Measurements from ENCODE around the gene PATJ. TPM values are rescaled to one million over a fixed set of nuclear protein-coding genes. Genes with fewer than 3 reads are reported as not detected.
"Not testable (repeated sequence)": the region's sequence is repeated elsewhere in the genome, so short reads cannot be mapped to it uniquely, and the experiment has no call there.

The PATJ gene
- total RNA-seq, 1 experiment from 2014 or later, result 5.8 TPM

DNA sequence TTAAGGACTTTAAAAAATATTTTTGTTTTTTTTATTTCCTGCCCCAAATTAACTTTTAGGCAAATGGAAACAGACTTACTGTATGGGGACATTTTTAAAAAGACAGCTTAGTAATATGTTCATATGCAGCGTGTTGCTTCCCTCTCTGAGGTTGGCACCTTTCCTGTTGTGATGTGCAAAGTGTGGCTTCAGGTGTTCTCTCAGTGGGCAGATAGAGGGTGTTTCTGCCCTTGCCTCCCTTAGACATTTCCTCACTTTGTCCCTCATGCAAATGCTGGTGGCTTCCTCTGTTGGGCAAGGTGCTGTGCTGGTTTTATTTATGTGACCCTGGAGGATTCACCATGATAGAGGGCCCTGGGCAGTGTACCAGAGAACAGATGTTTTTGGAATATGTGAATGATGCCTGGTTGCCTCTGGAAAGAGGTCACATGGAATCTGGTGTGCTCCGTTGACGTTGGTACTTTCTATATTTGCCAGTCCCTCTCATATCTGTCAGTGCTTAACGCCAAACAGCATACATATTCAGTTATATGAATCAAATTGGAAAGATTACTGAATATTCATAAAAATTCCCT is 123.5 kb downstream of the PATJ start:
- H3K4me1 ChIP-seq (replicated peaks), result peaks cover 10% of the 10 kb centered on the region
- no peaks in the 10 kb centered on the region for H3K36me3 ChIP-seq
- H3K27me3 ChIP-seq (replicated peaks), result no peaks in the 10 kb centered on the region
- H3K4me3 ChIP-seq, result no peak overlapping the region
- H3K9me3 ChIP-seq (replicated peaks), result no peaks in the 10 kb centered on the region
- DNase-seq (ENCODE audit: low read depth in 1 of 2, low spot score in 2 of 2), result no peak
- H3K27ac ChIP-seq, result no peak overlapping the region

DNA sequence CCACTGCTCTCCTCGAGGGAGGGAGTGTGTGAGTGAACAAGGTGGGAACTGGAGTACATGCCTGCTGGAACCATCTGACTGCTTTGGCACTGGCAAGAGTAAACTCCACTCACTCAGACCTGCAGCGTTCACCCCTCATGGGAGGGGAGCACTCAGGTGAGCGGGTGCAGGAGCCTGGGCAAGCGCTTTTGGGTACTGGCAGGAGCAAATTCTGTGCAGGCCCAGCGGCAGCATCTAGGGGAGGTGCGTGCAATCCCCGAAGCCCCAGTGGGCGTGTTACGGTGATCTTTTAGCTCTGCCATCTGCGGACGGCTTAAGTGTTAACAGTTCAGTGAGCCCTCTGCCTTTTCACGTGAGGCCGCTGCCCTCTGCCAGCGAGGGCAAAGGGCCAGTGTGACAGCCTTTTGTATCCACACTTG is 127.4 kb downstream of the PATJ start:
- Histone ChIP-seq H3K4me3 (no peak overlapping the region), H3K9me3 (replicated peaks) (no peaks in the 10 kb centered on the region), H3K27me3 (replicated peaks) (no peaks in the 10 kb centered on the region), H3K4me1 (replicated peaks) (peaks cover 3% of the 10 kb centered on the region), H3K27ac (no peak overlapping the region), H3K36me3 (no peaks in the 10 kb centered on the region)
- DNase-seq (ENCODE audit: low read depth in 1 of 2, low spot score in 2 of 2), result no peak

DNA sequence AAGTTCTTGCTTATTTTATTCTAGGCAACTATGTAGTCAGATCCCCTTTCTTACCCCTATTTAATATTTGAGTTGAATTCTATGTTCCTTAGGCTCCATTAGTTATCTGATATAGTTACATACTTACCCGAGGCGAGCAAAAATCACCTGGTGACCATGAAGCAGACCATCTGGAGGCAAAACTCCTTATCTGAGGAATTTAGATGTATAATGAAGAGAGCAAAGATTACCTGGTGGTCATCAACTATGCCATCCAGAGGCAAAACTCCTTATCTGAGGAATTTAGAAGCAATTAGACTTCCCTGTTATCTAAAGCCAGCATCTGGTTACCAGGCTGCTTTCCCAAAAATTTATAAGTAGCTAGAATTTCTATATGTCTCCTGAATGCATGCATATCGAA is 129.9 kb downstream of the PATJ start:
- no peak overlapping the region for H3K27ac ChIP-seq
- no peaks in the 10 kb centered on the region for H3K36me3 ChIP-seq
- H3K4me1 ChIP-seq (replicated peaks), result no peaks in the 10 kb centered on the region
- no peaks in the 10 kb centered on the region for H3K27me3 ChIP-seq (replicated peaks)
- no peak overlapping the region for H3K4me3 ChIP-seq
- no peaks in the 10 kb centered on the region for H3K9me3 ChIP-seq (replicated peaks)
- DNase-seq (ENCODE audit: low read depth in 1 of 2, low spot score in 2 of 2), result no peak

DNA sequence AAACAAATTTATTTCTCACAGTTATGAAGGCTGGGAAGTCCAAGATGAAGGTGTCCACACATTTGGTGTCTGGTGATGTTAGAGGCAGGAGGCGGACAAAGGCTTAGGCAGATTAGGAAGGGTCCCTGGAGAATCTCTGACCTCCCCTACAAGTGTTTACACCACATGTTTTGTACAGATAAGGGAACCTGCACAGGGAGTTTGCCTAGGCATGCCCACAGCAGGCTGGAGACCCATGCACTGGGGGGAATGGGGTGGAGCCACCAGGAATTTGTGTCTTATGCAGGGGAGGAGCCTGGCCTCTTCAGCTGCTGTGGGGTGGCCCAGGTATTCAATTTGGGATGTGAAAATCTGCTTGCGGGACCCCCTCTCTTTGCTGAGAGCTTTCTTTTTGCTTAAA is 131.3 kb downstream of the PATJ start:
- DNase-seq (ENCODE audit: low read depth in 1 of 2, low spot score in 2 of 2), result no peak
- Histone ChIP-seq H3K4me1 (replicated peaks) (no peaks in the 10 kb centered on the region), H3K27ac (no peak overlapping the region), H3K36me3 (no peaks in the 10 kb centered on the region), H3K27me3 (replicated peaks) (no peaks in the 10 kb centered on the region), H3K4me3 (no peak overlapping the region), H3K9me3 (replicated peaks) (no peaks in the 10 kb centered on the region)

DNA sequence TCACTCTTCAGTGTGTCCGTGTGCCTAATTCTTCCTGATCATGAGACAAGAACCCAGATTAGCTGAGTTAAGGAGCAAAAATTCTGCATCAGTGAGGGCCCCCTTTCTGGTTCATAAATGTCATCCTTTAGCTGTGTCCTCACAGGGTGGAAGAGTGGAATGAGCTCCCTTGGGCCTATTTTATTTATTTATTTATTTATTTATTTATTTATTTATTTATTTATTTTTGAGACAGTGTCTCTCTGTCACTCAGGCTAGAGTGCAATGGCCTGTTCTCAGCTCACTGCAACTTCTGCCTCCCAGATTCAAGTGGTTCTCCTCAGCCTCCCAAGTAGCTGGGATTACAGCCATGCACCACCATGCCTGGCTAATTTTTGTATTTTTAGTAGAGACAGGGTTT is 131.7 kb downstream of the PATJ start:
- DNase-seq (ENCODE audit: low read depth in 1 of 2, low spot score in 2 of 2), result no peak
- Histone ChIP-seq H3K4me3 (no peak overlapping the region), H3K36me3 (no peaks in the 10 kb centered on the region), H3K4me1 (replicated peaks) (no peaks in the 10 kb centered on the region), H3K27ac (no peak overlapping the region), H3K27me3 (replicated peaks) (no peaks in the 10 kb centered on the region), H3K9me3 (replicated peaks) (no peaks in the 10 kb centered on the region)

DNA sequence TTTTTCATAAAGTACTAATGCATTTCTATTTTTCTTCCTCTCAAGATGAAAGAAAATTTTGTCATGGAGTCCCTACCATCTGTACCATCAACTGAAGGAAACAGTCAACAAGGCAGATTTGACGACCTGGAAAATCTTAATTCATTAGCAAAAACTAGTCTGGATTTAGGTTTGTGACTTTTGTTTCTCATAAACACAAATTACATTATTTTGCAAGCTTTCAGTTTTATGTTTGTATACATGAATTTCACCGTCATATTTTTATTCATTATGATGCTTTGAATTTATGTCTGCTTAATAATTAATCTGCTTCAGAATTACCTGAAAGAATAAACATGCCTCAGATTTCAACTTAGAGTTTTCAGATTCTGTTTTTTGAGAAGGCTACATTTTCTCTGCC is 132.9 kb downstream of the PATJ start:
- no peak for DNase-seq (ENCODE audit: low read depth in 1 of 2, low spot score in 2 of 2)
- H3K36me3 ChIP-seq, result no peaks in the 10 kb centered on the region
- no peaks in the 10 kb centered on the region for H3K27me3 ChIP-seq (replicated peaks)

DNA sequence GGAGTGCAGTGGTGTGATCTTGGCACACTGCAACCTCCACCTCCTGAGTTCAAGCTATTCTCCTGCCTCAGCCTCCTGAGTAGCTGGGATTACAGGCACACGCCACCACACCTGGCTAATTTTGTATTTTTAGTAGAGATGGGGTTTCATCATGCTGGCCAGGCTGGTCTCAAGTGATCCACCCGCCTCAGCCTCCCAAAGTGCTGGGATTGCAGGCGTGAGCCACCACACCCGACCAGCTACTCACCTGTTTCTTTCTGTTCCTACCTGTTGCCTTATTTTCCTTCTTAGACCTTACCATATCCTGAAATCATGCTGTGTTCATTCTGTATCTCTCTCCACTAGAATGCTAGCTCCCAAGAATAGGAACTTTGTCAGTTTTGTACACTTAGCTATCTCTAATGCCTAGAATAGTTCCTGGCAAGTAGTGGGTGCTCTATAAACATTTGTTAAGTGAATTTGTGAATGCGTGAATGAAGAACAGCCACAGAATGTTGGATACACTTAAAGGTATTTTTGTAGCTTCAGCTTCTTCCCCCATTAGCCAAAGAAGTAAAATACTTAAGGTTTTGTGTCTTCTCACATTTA is 137.7 kb downstream of the PATJ start:
- H3K4me1 ChIP-seq (replicated peaks); DNase-seq (ENCODE audit: low read depth in 1 of 2, low spot score in 2 of 2); H3K27me3 ChIP-seq (replicated peaks); H3K27ac ChIP-seq; H3K4me3 ChIP-seq; H3K36me3 ChIP-seq; H3K9me3 ChIP-seq (replicated peaks): not testable (repeated sequence)

More for the DNA sequence above, 132.9 kb downstream of the PATJ start:
- H3K4me1 ChIP-seq (replicated peaks), result no peaks in the 10 kb centered on the region
- H3K9me3 ChIP-seq (replicated peaks), result no peaks in the 10 kb centered on the region
- no peak overlapping the region for H3K4me3 ChIP-seq
- no peak overlapping the region for H3K27ac ChIP-seq

DNA sequence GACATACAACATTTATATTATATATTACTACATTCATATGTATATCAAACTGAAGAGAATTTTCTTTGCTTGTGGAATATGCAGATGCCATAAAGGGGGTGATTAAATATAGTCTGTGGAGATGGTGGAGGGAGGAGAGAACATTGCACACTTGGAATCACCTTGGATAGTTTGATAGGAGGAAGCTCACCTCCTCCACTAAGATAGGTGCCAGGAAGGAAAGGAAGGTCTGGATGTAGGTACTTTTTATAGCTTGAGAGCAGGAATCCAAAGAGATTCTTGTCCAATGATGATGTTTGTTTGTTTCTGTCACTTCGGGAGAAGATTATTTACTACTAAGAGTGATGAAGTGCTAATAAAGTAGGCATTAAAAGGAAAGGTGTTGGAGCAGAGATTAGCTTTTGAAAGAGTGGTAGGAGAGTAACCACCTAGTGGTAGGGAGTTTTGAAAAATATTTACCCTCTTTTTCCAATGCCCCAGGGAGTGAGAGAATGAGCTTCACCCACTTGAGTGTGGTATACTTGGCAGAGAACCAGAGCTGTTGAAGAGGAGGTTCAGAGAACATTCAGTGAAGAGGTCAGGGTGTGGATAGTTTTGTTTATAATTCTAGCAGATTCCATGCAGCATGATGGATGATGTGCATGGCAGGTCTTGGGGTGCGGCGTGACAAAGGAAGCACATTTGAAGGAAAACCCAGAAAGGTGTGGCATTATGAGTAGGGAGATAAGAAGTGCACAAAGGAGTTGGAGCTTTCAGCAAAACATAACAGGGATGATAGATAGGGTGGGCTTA is 145.0 kb downstream of the PATJ start:
- H3K27me3 ChIP-seq (replicated peaks), result no peaks in the 10 kb centered on the region
- H3K4me1 ChIP-seq (replicated peaks), result no peaks in the 10 kb centered on the region
- no peak for DNase-seq (ENCODE audit: low read depth in 1 of 2, low spot score in 2 of 2)
- no peaks in the 10 kb centered on the region for H3K36me3 ChIP-seq
- H3K27ac ChIP-seq, result no peak overlapping the region
- no peak overlapping the region for H3K4me3 ChIP-seq
- no peaks in the 10 kb centered on the region for H3K9me3 ChIP-seq (replicated peaks)

DNA sequence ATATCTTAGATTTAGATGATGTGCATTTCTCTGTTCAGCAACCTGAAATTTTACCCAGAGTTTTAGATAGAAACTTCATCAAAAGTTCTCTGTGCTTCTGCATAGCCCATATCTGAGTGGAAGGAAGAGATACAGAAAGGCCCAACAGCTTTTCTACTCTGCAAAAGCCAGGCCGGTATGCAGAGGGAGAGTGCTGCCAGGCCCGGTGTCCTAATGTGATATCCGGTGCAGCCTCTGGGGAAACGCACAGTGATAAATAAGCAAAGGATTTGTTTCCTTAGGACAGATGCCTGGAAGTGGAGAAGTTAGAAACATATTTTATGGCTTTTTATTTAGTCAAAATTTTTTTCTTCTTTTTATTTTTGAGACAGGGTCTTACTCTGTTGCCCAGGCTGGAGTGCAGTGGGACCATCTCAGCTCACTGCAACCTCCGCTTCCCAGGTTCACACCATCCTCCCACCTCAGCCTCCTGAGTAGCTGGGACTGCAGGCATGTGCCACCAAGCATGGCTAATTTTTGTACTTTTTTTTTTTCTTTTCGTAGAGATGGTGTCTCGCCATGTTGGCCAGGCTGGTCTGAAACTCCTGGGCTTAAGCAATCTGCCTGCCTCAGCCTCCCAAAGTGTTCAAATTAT is 145.8 kb downstream of the PATJ start:
- no peaks in the 10 kb centered on the region for H3K36me3 ChIP-seq
- no peak overlapping the region for H3K27ac ChIP-seq
- no peaks in the 10 kb centered on the region for H3K27me3 ChIP-seq (replicated peaks)
- H3K4me1 ChIP-seq (replicated peaks), result no peaks in the 10 kb centered on the region
- H3K9me3 ChIP-seq (replicated peaks), result no peaks in the 10 kb centered on the region
- no peak for DNase-seq (ENCODE audit: low read depth in 1 of 2, low spot score in 2 of 2)
- no peak overlapping the region for H3K4me3 ChIP-seq

DNA sequence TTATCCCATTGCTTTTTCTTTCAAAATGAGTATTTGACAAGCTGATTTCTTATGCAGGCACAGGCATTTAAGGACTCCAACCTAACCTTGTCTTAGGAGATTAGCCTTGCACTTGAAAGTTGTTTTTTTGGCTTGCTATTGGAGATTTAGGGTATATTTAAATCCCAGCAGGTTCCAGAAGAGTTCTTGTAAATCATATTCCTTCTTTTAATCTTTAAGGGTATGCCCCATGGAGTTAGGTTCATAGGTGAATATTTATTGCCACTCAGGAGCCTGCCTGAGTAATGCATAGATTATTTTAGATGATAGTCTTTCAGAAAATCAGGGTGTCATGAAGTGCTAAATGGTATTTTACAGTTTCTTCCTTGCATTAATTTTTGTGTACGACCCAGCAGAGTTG is 146.5 kb downstream of the PATJ start:
- no peaks in the 10 kb centered on the region for H3K4me1 ChIP-seq (replicated peaks)
- H3K4me3 ChIP-seq, result no peak overlapping the region
- H3K27me3 ChIP-seq (replicated peaks), result no peaks in the 10 kb centered on the region
- no peak for DNase-seq (ENCODE audit: low read depth in 1 of 2, low spot score in 2 of 2)
- H3K36me3 ChIP-seq, result no peaks in the 10 kb centered on the region
- no peak overlapping the region for H3K27ac ChIP-seq
- no peaks in the 10 kb centered on the region for H3K9me3 ChIP-seq (replicated peaks)

DNA sequence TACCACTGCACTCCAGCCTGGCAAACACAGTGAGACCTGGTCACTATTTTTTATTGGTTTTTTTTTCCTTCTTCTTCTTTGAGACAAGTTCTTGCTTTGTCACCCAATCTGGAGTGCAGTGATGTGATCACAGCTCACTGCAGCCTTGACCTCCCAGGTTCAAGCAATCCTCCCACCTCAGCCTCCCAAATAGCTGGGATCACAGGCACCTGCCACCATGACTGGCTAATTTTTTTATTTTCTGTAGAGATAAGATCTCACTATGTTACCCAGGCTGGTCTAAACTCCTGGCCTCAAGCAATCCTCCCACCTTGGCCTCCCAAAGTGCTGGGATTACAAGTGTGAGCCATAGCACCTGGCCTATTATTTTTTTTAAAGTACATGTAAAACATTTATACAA is 148.2 kb downstream of the PATJ start:
- H3K36me3 ChIP-seq; DNase-seq (ENCODE audit: low read depth in 1 of 2, low spot score in 2 of 2); H3K9me3 ChIP-seq (replicated peaks); H3K4me3 ChIP-seq; H3K4me1 ChIP-seq (replicated peaks); H3K27me3 ChIP-seq (replicated peaks); H3K27ac ChIP-seq: not testable (repeated sequence)

DNA sequence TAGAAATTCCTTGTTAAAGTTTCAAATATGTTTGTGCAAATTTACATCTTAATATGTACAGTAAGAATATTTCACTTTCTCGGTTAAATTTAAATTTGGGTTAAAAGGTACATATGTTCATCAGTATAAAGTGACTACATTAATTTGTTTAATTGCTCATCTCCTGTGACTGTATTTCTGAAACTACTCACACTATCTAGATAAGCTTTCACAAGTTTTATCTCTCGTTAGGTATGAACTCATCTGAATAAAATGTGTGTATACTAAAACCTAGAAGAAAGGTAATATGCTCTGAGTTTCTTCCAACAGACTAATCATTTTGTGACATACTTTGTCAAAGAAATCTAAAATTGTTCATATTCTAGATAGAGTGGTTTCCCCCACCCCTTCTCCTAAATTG is 150.7 kb downstream of the PATJ start:
- H3K9me3 ChIP-seq (replicated peaks), result no peaks in the 10 kb centered on the region
- H3K36me3 ChIP-seq, result no peaks in the 10 kb centered on the region
- no peaks in the 10 kb centered on the region for H3K4me1 ChIP-seq (replicated peaks)
- H3K27ac ChIP-seq, result no peak overlapping the region
- H3K4me3 ChIP-seq, result no peak overlapping the region
- no peak for DNase-seq (ENCODE audit: low read depth in 1 of 2, low spot score in 2 of 2)
- H3K27me3 ChIP-seq (replicated peaks), result no peaks in the 10 kb centered on the region

DNA sequence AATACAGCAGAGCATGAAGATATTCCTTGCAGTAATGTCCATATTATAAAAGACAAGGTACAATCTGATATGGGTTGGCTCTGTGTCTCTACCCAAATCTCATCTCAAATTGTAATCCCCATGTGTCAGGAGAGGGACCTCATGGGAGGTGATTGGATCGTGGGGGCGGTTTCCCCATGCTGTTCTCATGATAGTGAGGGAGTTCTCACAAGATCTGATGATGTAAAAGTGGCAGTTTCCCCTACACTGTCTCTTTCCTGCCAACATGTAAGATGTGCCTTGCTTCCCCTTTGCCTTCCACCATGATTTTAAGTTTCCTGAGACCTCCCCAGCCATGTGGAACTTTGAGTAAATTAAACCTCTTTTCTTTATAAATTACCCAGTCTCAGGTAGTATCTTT is 152.0 kb downstream of the PATJ start:
- not testable (repeated sequence) for H3K9me3 ChIP-seq (replicated peaks); H3K27me3 ChIP-seq (replicated peaks); H3K4me1 ChIP-seq (replicated peaks); H3K36me3 ChIP-seq; DNase-seq (ENCODE audit: low read depth in 1 of 2, low spot score in 2 of 2); H3K27ac ChIP-seq; H3K4me3 ChIP-seq

DNA sequence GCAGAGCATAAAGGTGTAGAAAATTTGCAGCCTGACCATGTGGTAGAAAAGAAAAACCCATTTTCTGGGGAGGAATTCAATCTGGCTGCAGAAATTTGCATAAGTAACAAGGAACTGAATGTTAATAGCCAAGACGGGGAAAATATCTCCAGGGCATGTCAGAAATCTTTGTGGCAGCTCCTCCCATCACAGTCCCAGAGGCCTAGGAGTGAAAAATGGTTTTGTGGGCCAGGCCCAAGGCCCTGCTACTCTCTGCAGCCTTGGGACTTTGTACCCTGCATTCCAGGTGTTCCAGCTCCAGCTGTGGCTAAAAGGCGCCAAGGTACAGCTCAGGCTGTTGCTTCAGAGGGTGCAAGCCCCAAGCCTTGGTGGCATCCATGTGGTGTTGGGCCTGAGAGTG is 152.9 kb downstream of the PATJ start:
- Histone ChIP-seq H3K27ac (no peak overlapping the region), H3K27me3 (replicated peaks) (no peaks in the 10 kb centered on the region), H3K4me1 (replicated peaks) (no peaks in the 10 kb centered on the region), H3K36me3 (no peaks in the 10 kb centered on the region), H3K9me3 (replicated peaks) (no peaks in the 10 kb centered on the region), H3K4me3 (no peak overlapping the region)
- no peak for DNase-seq (ENCODE audit: low read depth in 1 of 2, low spot score in 2 of 2)
